Activated effector memory CD4-positive, alpha-beta T cell treated with Interleukin-2 at 50 U/mL for 16 hours (primary cell): ENCODE data around the gene GAPDHS.

Source experiments
- DNase-seq: peaks from one replicate; pipeline ENCODE4 v3.0.0-alpha.2; 2020

Gene GAPDHS

DNA sequence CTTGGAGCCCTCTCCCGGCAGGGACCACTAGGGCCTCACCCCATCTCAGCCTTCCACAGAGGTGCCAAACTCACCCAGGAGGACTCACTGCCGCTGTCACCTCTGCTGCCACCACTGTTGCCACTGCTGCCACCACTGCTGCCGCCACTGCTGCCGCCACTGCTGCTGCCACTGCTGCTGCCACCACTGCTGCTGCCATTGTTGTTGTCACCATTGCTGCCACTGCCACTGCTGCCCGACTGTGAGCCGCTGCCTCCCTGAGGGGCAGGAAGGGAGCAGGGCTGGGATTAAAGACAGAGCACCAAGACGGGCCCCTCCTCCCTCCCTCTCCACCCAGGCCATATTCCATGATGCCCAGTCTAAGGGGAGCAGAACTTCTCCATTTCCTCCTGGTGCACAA lies 21.9 kb upstream of the GAPDHS start:
- no peak for DNase-seq

DNA sequence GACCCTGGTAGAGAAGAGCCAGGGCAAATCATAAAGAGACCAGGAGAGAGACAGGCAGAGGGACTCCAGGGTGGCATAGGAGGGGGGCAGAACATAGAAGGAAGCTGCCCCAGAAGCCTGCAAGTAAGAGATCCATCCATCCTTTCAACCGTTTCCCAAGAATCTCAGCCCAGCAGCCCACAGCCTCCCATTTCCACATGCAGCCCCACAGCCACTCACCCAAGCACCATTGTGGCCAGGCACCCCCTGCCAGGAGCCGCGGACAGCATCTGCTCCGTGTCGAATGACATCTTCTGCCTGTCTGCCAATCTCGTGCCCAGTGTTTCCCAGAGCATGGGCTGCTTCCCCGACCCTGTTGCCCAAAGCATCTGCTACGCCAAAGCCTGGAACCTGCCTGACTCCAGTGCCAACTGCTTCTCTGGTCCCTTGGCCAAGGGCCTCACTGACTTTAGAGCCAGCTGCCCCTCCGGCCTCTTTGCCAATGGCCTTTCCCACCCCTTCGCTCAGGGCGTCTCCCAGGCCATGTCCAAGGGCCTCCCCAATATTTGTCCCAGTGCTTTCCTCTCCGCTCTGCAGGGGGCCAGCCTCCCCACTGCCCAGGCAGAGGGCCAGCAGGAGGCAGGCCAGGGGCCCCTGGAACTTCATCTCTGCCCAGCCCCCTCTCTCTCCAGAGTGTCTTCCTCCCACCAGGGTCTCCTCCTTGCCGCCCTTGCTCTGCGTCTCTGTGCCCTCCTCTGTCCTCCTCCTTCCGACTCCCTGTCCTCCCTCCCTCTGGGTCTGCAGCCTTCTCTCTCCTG lies 20.2 kb upstream of the GAPDHS start:
- DNase-seq = no peak

DNA sequence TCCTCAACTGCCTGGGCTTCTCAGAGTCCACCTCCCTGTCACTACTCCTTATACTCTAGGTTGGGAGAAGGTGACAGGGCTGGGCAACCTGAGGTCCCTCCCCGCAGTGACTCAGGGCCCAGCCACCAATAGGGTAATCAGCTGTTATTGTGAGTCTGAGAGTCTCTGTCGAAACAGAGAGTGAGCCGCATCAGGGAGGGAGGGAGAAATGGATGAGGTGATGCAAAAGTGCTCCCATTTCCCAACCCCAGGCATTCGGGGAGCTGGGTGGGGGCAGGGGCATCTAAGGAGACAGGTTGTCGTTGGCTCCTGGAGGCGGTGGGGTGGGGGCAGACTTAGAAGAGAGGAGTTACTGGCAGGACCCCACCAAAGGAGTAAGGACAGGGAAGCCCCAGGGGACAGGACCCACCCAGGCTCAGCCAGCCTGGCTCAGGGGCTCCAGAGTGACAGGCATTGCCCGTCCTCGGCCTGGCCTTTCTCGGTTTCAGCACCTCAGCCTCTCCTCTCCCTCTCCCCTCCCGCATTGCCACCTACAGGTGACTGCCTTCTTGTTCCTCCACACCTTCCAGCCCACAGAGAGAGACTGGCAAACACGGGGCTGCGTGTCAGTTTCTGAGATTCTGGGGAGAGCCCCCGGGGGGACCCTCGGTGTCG lies 19.5 kb upstream of the GAPDHS start, which contains the start of gene DMKN:
TSS of gene DMKN (minus strand) at position 22 of the 654 bp plus-strand sequence. CDS start 174 bp downstream, outside the sequence.
- no peak for DNase-seq

DNA sequence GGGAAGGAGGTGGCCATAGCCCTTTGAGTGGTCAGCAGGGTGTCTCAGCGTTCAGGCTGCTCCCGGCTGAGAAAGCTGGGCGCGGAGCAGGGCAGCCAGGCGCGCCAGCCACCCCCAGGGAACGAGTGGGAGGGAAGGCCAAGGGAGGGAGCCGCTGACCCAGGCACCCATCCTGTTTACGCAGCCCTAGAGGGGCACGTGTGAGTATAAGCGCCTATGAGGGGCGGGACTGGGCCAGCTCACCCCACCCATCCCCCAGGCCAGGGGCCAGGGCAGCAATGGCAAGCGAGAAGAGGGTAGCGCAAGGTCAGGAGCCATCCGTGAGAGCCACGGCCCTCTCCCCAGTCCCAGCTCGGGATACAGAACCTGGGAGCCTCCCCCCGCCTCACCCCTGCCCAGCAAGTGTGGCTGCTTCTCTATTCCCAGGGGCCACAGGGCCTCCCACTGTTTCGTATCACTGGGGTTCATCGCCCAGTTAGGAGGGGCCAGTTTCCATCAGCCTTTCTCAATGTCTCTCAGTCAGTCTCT lies 18.9 kb upstream of the GAPDHS start:
- DNase-seq = no peak

DNA sequence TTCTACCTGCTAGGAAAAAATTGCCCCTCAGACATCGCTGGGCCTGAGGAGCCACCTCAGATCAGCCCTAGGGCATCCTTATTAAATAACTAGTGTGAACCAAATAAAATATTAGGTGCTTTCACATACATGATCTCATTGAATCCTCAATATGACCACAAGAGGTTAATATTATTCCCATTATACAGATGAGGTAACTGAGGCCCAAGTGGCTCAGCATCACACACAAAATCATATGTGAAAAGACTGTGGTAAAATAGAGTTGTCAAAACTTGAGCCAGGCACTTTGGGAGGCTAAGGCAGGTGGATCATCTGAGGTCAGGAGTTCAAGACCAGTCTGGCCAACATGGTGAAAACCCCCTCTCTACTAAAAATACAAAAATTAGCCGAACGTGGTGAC lies 16.9 kb upstream of the GAPDHS start:
- no peak for DNase-seq

DNA sequence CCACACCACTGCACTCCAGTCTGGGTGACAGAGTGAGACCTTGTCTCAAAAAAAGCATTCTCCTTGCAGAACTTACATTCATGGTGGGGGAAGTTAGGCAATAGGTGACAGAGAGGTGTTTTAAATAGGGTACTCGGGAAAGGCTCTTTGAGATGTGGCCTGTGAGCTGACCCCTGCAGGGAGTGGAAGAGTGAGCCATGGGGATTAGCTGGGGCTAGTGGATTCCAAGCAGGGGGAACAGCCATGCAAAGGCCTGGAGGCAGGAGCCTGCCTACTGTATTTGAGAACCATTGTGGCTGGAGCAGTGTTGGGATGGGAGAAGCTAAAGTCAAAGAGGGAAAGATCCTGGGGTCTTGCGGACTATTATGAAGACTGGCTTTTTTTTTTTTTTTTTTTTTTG lies 15.9 kb upstream of the GAPDHS start:
- no peak for DNase-seq

DNA sequence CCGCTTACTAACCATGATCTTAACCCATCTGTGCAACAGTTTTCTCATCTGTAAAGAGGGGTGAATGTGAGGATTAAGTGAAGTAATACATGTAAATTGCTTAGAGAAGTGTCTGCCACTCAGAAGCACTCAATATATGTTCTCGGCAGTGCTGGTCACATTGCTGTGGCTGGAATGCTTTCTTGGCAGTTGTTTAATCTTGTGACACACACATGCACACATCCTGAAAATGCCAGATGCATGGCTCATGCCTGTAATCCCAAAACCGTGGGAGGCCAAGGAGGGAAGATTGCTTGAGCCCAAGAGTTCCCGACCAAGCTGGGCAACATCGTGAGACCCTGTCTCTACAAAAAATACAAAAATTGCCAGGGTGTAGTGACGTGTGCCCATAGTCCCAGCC lies 14.9 kb upstream of the GAPDHS start:
- no peak for DNase-seq

DNA sequence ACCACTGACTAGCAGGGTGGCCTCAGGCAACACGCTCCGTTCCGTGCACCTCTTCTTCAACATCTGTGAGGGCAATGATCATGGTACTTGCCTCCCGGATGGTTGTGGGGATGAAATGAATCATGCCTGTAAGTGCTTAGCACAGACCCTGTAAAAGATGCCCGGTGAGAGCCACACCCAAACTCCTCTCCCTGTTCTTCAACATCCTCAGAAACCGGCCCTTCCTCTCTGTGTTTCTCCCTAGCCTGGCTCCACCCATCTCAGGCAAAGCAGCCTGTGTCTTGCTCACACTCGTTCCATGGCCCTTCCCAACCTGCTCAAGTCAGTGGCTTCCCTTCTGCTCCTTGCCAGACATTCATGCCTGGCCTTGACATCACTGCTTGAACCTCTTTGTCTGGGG lies 14.0 kb upstream of the GAPDHS start:
- no peak for DNase-seq

DNA sequence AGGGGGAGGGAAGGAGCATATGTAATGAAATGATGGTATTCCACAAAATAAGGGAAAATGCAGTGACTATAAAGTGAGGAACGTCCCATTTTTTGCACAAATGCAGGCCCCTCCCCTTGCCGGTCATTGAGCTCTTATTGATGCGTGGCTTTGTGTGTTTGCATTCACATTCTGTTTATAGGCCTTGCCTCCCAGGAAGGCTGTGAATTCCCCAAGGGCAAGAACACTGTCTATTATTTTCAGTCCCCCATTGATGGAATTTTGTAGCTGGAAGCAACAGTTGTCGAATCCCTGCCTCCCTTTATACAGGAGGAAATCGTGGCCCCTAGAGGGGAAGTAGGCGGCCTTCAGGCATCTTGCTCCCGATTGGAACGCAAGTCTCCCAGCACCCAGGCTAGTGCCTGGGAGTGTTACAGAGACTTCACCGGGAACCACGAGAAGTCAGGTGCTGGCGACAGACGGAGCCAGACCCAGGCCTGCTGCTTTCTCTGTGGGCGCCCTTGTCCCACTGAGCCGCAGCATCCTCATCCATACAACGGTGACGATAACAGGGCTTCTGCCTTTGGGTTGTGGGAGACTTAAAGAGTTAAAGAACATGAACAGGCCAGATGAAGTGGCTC lies 12.0 kb upstream of the GAPDHS start:
- DNase-seq = no peak

DNA sequence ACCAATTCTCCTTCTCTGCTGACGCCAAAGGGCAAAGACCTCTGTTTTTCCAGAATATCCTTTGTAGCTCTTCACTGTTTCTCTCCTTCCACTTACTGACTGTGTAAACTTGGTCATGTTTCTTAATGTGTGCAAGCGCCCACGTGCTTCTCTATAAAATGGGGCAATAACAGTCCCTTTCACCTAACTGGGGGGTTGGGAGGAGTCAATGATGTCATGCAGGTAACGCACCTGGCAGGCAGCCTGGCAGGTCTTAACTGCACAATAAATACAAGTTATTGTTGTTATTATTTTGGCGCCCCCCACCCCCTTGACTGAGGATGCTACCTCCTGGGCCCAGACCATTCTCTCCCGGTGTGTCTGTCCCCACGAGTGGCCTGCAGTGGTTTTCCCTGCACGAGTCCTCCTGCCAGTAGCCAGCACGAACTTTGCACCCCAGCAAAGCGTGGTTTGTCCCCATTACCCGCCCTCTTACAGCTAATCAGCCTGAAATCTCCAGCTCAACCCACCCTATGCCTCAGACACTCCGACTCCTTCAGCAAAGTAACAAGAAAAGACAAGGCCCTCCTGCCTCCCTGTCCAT lies 10.4 kb upstream of the GAPDHS start:
- DNase-seq = no peak

DNA sequence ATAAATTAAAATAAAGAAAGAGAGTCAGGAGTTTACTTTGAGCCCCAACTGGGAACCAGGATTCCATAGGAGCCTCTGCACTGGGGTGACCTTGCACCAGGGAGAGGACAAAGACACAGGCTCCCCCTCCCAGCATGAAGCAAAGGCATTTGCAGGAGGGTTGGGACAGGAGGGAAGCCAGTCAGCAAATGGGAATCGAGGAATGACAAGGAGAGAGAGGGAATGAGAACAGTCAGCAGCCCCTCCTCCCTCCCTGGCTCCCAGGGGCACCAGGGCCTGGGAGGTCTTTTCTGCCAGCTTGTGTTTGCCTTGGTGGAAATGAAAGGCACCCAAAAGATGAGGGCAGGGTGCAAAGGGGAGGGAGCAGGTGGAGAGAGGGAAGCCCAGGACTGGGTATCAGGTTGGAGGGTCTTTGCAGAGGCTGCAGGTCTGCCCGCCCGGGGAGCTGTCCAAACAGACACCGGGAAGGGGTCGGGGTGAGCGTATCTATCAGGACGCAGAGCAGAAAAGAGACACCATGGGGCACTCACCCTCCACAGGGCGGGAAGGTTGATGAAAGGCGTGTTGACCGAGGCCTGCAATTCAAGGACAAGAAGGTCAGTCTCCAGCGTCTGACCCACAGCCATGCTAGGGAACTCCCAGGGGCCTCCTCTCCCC lies 8.9 kb upstream of the GAPDHS start:
- DNase-seq = no peak

DNA sequence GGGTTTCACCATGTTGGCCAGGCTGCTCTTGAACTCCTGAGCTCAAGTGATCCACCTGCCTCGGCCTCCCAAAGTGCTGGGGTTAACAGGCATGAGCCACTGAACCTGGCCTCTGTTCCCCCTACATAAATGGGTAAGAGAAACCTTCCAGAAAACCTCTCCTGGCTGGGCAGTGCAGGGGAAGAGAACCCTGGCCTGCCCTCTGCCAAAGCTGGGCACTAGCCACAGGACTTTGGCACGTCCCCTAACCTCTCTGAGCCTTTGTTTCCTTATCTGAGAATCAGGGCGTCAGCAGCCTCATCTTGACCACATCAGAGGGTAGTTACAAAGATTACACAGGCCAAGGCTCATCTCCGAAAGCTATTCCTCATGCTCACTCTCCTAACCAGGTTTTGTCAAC lies 7.4 kb upstream of the GAPDHS start:
- DNase-seq = no peak

DNA sequence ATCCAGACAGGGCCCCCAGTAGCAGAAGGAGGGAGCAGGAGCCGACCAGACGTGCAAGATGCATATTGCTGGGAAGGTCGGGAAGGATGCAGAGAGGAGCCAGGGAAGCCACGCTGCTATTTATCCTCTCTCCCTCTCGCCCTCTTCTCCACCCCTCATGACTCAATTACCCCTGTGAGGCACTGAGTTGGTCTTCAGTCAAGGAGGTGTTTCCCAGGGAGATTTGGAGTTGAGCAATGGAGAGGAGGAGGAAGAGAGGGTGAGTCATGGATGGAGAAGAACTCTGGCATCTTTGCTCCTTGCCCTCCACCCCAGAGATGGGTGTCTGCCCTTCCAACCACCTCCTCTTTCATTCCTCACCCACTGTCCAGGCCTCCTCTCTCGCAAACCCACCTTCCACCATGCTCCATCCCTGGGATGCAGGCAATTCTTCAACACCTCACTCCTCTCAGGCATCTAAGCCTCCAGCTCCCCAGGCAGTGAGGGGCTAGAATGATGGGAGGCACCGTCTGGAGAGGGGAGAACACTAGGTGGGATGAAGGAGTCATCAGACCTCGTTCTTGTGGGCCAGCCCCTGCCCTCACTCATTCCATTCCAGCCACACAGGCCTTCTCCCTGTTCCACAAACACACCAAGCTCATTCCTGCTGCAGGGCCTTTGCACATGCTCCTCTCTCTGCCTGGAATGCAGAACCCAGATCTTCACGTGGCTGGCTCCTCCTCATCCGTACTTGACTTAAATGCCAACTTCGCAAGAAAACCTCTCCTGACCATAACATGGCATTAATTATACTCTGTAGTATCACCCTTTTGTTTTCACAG lies 4.8 kb upstream of the GAPDHS start, which contains the start of gene SBSN:
TSS of gene SBSN (minus strand) at position 94 of the 821 bp plus-strand sequence. CDS start at position 64, 30 bp downstream.
- DNase-seq = no peak

DNA sequence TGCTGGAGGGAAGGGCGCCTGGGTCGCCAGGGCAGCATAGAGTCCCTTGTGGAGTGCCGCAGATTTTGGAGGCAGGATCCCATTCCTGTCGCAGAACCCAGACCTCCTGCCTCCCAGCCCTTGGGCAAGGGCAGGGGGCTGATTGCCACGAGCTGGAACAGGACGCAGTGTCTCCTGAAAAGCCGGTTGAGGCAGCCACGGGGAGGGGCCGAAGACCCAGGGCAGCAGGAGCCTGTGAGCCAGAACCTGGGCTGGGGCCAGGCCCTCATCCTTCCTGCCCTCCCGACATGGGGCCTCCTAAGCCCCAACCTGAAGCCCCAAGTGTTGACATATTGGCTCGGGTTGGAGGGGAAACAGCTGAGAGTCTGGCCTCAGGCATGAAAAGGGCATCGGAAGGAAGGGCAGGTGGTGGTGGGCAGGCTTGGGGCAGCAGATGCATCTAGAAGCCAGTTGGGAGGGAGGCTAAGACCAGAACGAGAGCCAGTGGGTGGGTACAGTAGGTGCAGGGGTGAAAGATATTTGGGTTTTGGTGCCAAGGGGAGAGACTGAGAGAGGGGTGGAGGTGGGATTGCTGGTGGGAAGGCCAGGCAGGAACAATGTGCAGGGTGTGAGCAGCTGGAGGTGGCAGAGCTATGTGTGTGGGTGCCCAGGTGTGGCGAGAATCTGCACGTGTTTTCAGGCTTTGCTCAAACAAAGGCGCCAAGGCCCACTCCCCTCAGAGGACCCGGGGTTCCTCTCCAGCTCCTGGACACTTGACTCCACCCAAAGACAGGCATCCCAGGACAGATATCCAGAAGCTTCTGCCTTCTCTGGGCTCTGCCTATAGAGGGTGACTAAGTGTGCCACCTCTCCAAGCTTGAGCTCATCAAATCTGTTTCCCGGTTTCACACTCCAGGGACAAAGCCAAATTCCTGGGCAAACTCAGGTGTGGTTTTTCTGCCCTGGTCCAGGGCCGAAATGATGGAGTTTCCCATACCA lies 3.7 kb upstream of the GAPDHS start:
- DNase-seq = no peak

DNA sequence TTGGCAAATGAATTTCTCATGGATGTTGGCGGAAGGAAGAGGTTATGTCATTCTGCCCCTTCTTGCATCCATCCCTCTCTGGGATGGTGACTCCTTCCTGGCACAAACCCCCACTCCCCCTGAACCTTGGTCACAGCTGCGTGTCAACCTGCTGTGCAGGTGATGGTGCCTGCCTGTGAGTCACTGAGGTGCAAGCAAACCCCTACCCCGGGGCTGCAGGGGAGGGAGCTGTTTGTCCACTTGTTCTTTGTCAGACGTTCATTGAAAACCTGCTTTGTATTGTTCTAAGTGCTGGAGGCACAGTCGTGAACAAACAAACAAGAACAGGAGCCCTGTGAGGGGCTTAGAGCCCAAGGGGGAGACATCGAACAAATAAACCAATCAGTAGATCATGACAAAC lies 2.0 kb upstream of the GAPDHS start:
- DNase-seq = no peak

DNA sequence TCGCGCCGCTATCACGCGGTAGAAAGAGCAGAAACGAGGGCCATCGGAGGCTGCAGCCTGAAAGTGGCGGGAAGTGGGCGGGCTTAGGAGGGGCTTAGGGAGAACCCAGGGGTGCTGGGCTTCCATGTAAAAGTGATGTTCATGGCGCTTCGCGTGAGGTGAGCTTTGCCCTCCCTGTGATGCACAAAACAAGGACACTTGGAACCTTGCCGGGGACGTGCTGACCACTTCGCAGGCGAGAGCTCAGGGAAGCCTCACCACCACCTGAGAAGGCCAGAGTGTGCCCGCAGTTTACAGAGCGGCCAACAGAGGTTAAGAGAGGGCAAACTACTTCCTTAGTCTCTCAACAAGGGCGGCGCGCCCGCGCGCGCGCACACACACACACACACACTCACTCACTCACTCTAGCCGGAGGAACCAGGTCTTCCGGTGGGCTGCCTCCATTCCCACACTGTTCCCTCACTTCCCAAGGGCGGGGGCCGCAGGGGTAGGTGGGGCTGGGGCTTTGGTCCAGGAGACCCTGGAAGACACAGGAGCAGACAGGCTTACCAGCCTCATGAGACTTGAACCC lies 651 bp downstream of the GAPDHS start:
- peak; percentile 4 for DNase-seq

DNA sequence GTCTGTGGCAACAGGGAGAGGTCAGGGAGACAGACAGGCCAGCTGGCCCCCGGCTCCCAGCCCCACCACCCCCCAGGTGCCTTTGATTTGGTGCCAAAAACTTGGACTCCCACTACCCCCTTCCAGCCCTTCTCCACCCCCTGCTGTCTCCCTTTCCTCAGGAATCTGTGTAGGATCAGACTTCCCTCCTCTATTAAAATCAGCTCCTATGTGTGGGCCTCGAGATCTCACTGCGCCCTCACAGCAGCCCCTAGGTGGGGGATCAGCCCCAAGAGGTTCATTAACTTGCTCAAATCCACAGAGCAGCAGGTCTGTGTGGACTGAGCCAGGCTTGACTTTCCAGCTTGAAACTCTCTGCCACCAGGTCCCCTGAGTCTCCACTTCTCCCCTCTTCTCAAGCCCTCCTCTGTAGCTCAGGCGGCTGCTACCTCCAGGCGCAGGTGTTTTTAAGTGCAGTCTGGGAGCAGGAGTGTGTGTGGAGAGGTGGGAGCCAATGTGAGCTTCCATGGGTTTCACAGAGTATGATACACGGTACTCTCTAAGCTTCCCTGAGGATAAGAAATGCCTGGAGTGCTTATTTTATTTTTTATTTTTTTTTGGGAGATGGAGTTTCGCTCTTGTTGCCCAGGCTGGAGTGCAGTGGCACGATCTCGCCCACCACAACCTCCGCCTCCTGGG lies 1.7 kb downstream of the GAPDHS start:
- no peak for DNase-seq

DNA sequence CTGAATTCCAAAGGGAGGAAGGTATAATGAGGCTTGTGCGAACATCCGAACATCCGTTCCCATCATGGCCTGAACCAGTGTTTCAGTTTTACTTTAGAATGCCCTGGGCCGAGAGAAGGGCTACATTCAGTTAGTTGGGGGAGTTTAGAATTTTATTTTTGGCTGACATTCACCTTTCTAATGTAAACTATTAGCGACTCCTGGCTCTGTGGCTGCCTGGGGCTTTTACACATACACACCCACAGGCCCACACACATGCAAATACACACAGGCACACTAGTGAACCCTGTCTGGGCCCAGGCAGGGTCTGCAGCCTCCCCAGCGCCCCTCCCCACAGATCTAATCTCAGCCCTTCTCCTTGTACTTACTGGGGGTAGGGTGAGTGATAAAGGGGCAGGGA lies 6.1 kb downstream of the GAPDHS start:
- DNase-seq = no peak

DNA sequence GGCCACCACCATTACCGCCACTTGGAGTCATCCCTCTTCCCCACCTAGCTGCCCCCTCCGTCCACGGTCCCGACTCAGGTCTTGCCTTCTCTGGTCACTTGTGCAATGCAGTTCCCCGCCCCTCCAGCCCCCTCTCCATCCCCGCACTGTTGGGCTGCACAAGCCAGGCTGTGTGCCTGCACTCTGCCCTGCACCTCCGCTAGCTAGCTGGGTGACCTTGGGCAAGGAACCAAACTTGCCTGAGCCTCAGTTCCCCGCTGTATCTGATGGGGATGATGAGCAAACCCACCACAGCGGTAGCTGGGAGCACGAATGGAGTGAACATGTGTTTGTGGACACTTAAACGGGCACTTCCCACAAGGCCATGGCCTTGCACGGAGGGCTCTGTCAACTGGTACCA lies 6.6 kb downstream of the GAPDHS start:
- DNase-seq = no peak
